HUES64 (cell line): ENCODE results near the gene ZNF436.
"Not testable (repeated sequence)": the region's sequence is repeated elsewhere in the genome, so short reads cannot be mapped to it uniquely, and the experiment has no call there.

ENCODE experiments used
- H3K27ac ChIP-seq: 2 replicates; pipeline ENCODE4 v1.7.0; 2013; ENCODE audit warnings: low read depth, low read length, inconsistent platforms
- H3K27me3 ChIP-seq: 2 replicates; pipeline ENCODE4 v1.6.1; 2013; ENCODE audit warnings: mild to moderate bottlenecking, low read length; ENCODE audit not compliant: insufficient read depth
- H3K36me3 ChIP-seq: 2 replicates; pipeline ENCODE4 v1.6.1; 2013; ENCODE audit warnings: mild to moderate bottlenecking, low read length; ENCODE audit not compliant: insufficient read depth
- H3K4me1 ChIP-seq: 2 replicates; pipeline ENCODE4 v1.6.1; 2013; ENCODE audit warnings: mild to moderate bottlenecking, low read length, moderate library complexity; ENCODE audit not compliant: insufficient read depth
- H3K4me3 ChIP-seq: 2 replicates; pipeline ENCODE4 v1.5.1; 2013; ENCODE audit warnings: mild to moderate bottlenecking, low read length, moderate library complexity
- H3K9ac ChIP-seq: 2 replicates; pipeline ENCODE4 v1.6.1; 2013; ENCODE audit warnings: mild to moderate bottlenecking, low read depth, low read length
- H3K9me3 ChIP-seq: 2 replicates; pipeline ENCODE4 v1.6.1; 2013; ENCODE audit warnings: low read depth, low read length; ENCODE audit not compliant: insufficient read depth
- WGBS: fragments of 150-250, 120-280 bp; methylation state at CpG from one replicate; pipeline ENCODE4 v1.1.7; 2013; ENCODE audit warnings: missing lambda C conversion rate; 5-methylcytosine and 5-hydroxymethylcytosine counted together

The ZNF436 gene

DNA sequence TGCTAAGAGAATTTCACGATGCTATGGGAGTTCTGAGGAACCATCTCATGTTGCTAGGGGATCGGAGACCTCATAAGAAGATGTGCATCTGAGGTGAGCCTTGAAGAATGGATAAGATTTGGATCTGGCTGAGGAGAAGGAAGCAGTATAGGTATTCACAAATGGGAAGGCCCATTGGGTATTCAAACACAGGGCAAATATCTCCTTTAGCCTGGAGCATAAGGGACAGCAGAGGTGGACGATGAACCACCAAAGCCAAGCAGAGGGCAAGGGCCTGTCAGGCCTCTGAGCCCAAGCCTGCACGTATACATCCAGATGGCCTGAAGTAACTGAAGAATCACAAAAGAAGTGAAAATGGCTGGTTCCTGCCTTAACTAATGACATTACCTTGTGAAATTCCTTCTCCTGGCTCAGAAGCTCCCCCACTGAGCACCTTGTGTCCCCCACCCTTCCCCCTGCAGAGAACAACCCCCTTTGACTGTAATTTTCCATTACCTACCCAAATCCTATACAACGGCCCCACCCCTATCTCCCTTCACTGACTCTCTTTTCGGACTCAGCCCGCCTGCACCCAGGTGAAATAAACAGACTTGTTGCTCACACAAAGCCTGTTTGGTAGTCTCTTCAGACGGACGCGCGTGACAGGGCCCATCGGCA is 4.6 kb upstream of the ZNF436 start:
- H3K9me3 ChIP-seq, H3K4me3 ChIP-seq, H3K9ac ChIP-seq, H3K36me3 ChIP-seq: not testable (repeated sequence)
- Histone ChIP-seq H3K4me1 (peaks cover 29% of the 10 kb centered on the region), H3K27me3 (peaks cover 98% of the 10 kb centered on the region), H3K27ac (peak overlapping the region; percentile 36; the same call in 1 of the 2 replicates)
- WGBS = 26% methylated on average over 12 of the region's 12 CpGs

DNA sequence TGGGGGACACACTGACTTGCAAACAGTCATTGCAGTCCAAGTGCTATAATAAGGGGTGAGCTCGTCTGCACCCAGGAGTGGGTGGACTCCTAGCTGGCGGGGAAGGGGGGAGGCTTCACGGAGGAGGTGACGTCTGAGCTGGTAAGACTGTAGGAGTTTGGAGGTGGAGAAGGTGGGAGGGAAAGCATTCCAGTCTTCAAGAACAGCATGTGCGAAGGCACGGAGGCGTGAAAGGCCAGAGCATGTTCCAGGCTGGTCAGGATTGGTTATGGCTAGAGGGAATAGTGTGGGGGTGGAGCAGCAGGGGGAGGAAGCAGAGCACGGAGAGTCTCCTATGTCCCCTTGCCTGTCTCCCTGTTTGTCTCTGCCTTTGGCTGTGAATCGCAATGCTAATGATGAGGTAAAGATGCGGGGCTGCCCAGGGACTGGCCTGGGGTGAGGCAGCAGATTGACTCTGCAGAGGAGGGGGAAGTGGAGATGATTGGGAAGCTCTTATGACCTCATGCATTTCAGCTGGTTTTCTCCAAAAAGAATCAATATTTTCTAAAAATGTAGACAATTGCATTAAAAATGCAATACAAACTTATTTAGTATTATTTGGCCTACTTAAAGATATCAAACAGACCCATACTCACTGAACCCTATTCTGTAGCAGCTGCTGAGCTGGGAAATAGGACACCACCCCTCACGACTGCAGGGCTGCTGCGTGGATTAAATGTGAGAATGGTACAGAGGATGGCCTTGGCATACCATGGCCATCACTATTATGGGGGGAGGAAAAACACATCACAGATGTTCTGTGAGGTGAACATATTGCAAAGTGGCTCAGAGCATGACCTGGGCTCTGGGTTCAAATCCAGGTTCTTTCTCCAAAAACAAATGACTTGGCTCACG is 2.6 kb upstream of the ZNF436 start:
- Histone ChIP-seq H3K27me3 (peaks cover 92% of the 10 kb centered on the region), H3K27ac (no peak overlapping the region; the same call in 1 of the 2 replicates), H3K4me3 (no peak overlapping the region), H3K9ac (no peak overlapping the region), H3K9me3 (no peaks in the 10 kb centered on the region), H3K36me3 (no peaks in the 10 kb centered on the region), H3K4me1 (peaks cover 29% of the 10 kb centered on the region)
- WGBS = 18% methylated on average over 13 of the region's 13 CpGs

DNA sequence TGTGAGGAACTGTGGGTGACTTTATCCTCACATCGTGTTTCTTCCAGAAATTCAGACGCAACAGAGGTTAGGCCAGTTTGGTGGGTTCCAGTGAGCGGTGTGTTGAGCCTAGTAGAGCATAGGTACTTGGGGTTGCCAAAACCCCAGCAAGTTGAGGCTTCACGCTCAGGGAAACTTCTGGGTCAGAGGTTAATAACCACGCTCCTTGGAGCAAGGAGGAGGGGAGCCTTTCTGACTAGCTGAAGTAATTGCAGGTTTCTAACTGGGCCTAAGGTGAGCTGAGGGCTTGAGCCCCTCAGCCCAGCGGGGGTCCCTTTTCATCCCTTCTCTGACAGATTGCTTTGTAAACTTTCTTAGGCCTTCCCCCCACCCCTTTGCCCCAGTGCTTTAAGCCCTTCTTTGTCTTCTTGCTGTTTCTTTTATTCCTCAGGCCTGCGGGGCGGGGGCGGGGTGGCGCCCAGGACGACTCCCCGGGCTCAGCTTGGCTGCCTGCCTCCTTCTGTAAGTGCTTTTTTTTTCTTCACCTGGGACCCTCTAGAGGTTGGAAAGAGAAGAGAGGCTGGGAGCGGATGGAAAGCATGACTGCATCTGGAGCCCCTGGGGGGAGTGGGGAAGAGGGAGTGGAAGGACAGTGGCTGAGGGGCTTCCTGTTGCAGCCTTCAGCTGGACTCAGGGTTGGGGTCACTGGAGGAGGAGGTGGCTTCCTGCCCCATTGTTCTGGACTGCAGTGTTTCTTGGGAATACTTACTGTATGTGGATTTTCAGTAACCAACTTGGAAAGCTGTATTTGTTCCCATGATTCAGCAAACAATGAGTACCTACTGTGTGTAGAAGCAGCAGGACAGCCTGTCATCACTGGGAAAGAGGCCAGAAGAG is 1.3 kb upstream of the ZNF436 start:
- Histone ChIP-seq H3K9me3 (peaks cover 2% of the 10 kb centered on the region; the same call in 1 of the 2 replicates), H3K9ac (no peak overlapping the region), H3K27ac (no peak overlapping the region; the same call in 1 of the 2 replicates), H3K27me3 (peaks cover 92% of the 10 kb centered on the region), H3K36me3 (no peaks in the 10 kb centered on the region), H3K4me1 (peaks cover 29% of the 10 kb centered on the region), H3K4me3 (0 out of 2 replicates have a peak overlapping the region, but pooled peaks have one; percentile 7)
- WGBS = 1% methylated on average over 13 of the region's 13 CpGs

DNA sequence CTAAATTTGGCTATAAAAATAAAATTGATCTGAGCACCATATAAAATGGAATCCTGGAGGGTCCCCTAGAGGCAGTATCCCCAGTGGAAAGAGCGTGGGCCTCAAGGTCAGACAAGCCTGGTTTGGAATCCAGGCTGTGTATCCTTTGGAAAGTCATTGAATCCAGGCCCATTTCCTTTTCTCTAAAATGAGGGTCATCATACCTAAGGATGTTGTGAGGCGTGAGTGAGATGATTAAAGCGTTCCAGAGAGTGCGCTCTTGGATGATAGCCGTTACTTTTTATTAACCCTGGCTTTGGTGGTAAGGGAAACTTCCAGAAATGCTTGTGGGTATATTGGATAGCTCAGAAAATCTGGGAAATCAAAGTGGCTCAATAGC is 683 bp upstream of the ZNF436 start:
- no peak overlapping the region for H3K27ac ChIP-seq
- H3K27me3 ChIP-seq = peaks cover 90% of the 10 kb centered on the region
- H3K36me3 ChIP-seq = no peaks in the 10 kb centered on the region
- peaks cover 29% of the 10 kb centered on the region for H3K4me1 ChIP-seq
- H3K9me3 ChIP-seq = peaks cover 2% of the 10 kb centered on the region; the same call in 1 of the 2 replicates
- WGBS = 52% methylated on average over 5 of the region's 5 CpGs
- H3K9ac ChIP-seq = no peak overlapping the region
- 0 out of 2 replicates have a peak overlapping the region, but pooled peaks have one; percentile 7 for H3K4me3 ChIP-seq

DNA sequence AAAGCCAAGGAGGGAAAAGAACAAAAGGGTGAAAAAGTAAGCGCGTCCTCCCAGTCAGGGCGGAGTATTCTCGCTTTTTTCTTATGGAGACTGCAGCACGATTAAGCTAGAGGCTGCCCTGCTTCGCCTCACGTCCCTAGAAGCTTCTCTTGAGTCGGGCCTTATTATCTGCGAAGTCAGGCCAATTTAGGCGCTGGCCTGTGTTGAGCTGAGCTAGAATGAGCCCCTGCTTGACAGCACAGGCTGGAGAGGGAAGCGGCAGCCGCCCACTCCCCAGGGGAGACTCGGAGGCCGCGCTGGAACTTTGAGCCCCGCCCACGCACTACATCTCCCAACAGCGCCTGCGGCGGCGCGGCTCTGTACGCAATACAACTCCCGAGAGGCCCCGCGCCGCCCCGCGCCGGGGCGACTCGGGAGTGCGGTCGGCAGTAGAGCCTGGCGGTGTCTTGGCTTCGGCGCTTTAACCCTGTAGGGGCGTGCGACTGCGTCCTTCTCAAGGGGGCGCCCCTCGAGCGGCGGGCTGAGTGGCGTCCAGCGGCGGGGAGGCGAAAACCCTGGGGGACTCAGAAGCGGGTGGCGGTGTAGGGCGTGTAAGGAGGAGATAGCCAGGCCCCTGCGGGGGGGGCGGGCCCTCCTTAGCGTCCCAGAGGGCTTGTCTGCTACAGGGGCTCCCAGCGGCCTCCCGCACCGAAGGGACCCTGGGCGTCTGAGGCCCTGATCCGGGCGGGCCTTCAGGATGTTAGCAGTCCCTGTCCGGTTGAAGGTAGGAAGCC is 888 bp downstream of the ZNF436 start:
- peaks cover 13% of the 10 kb centered on the region; the same call in 1 of the 2 replicates for H3K9me3 ChIP-seq
- H3K27ac ChIP-seq = peak overlapping the region; percentile 90
- under 1% methylated on average over 61 of the region's 61 CpGs for WGBS
- peak overlapping the region; percentile 91 for H3K4me3 ChIP-seq
- peak overlapping the region; percentile 76 for H3K9ac ChIP-seq
- peaks cover 87% of the 10 kb centered on the region for H3K27me3 ChIP-seq
- H3K36me3 ChIP-seq = peaks cover 6% of the 10 kb centered on the region; the same call in 1 of the 2 replicates
- H3K4me1 ChIP-seq = peaks cover 24% of the 10 kb centered on the region

DNA sequence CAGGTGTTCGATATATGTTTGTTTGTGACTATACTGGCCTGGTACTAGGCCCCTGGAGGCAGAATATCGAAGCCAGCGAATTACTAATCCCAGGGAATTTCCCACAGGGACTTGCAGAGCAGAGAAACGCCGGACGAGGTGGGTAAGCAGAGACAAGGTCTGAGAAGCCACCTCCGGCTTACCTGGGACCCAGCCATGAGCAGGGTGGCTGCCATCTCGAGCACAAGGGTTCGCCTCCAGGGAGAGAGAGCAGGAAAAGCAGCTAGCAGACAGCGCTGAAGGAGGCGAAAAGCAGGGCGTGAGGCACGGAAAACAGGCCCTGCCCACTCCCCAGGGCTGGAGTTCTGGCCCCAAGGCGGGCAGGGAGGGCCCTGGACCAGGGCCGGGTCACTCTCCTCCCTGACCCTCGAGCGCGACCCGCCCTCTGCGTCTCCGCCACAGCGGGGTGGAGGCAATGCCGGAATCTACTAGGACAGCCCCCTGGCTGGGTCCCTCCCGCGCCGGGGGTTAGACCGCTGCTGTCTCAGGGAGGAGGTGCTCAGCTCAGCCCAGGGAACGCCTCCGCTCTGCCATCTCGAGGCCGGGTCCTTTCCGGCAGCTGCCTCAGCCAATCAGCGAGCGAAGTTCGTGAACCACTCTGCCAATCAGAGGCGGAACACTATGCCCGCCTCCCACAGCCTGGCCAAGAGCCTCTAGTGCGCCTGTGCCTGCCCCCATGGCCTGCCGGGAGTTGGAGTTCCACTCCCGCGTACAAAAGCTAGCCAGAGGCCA is 1.7 kb downstream of the ZNF436 start:
- H3K9me3 ChIP-seq = peaks cover 20% of the 10 kb centered on the region
- 5% methylated on average over 41 of the region's 41 CpGs for WGBS
- peaks cover 86% of the 10 kb centered on the region for H3K27me3 ChIP-seq
- H3K4me3 ChIP-seq = peak overlapping the region; percentile 91
- peak overlapping the region; percentile 76 for H3K9ac ChIP-seq
- peaks cover 7% of the 10 kb centered on the region for H3K36me3 ChIP-seq
- peak overlapping the region; percentile 90 for H3K27ac ChIP-seq
- peaks cover 22% of the 10 kb centered on the region for H3K4me1 ChIP-seq

DNA sequence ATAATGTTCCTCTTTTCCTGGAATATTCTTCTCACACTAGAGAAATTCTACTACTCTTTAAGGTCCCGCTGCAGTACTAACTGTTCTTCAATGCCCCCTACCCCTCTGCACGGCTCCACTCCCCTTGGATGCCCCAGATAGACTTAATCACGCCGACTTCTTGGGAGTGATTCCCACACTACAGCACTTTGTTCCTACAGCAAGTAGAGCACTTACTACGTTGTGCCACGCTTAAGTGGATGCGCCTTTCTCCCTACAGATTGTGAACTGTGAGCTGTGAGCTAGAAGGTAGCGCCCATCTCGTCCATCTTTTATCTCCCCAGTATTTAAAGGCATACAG is 2.2 kb downstream of the ZNF436 start:
- 74% methylated on average over 9 of the region's 9 CpGs for WGBS
- no peak overlapping the region for H3K27ac ChIP-seq

DNA sequence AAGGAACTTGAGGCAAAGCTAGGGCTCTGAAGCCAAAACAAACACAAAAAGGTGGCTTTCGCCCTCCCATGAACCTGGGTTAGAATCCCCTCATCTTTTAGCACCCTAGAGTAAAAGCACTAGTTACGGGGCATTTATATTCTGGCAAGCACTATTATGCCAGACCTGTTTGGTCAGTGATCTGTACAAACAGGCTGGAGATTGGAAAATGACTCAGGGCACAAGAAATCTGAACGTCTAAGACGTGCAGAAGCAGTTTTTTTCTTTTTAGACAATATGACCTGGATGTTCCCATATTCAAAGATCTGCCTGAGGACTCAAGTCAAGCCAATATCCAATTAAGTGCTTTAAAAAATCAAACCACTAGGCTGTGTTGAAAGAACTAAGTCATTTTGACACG is 3.0 kb downstream of the ZNF436 start:
- H3K27ac ChIP-seq = no peak overlapping the region
- peaks cover 21% of the 10 kb centered on the region for H3K36me3 ChIP-seq
- peaks cover 18% of the 10 kb centered on the region for H3K4me1 ChIP-seq
- H3K9ac ChIP-seq = no peak overlapping the region
- no peak overlapping the region for H3K4me3 ChIP-seq
- WGBS = 88% methylated on average over 5 of the region's 5 CpGs
- H3K9me3 ChIP-seq = peaks cover 34% of the 10 kb centered on the region
- peaks cover 86% of the 10 kb centered on the region for H3K27me3 ChIP-seq

More for the DNA sequence above, 2.2 kb downstream of the ZNF436 start:
- Histone ChIP-seq H3K4me1 (peaks cover 22% of the 10 kb centered on the region), H3K4me3 (peak overlapping the region; percentile 91), H3K9ac (no peak overlapping the region), H3K27me3 (peaks cover 86% of the 10 kb centered on the region), H3K36me3 (peaks cover 13% of the 10 kb centered on the region), H3K9me3 (peaks cover 26% of the 10 kb centered on the region)

DNA sequence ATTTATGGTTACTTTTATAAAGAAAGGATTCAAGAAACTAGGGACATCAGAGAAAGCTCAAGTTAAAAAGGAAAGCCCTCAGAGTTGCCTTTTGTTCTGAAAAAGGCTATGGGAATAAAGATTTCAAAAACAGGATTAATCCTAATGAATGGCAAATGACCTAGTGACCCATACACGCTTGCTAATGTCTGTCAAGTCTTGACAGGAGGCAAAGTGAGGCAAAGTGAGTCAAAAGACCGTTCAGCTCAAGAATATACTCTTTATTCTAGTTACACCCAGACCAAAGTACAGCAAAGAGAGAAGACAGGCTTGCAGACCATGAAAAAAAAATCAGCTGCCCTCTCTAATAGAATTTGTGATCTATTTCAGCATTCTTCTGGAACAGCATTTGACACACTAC is 3.5 kb downstream of the ZNF436 start:
- Histone ChIP-seq H3K27me3 (peaks cover 86% of the 10 kb centered on the region), H3K27ac (no peak overlapping the region), H3K9me3 (peaks cover 39% of the 10 kb centered on the region), H3K4me1 (peaks cover 14% of the 10 kb centered on the region), H3K36me3 (peaks cover 25% of the 10 kb centered on the region), H3K9ac (no peak overlapping the region), H3K4me3 (no peak overlapping the region)
- 83% methylated on average over 2 of the region's 2 CpGs for WGBS
